GM19239 (cell line): ENCODE results near the gene EPHA2.

Experiments
- DNase-seq: peaks from one replicate; pipeline ENCODE4 v3.0.0; 2011; ENCODE audit warnings: low spot score; ENCODE audit not compliant: insufficient read length
- FAIRE-seq: peaks from 2 replicates; lab custom pipeline; 2011; peaks lifted over from hg19 to GRCh38; lab: Jason Lieb, UNC

The EPHA2 gene

DNA sequence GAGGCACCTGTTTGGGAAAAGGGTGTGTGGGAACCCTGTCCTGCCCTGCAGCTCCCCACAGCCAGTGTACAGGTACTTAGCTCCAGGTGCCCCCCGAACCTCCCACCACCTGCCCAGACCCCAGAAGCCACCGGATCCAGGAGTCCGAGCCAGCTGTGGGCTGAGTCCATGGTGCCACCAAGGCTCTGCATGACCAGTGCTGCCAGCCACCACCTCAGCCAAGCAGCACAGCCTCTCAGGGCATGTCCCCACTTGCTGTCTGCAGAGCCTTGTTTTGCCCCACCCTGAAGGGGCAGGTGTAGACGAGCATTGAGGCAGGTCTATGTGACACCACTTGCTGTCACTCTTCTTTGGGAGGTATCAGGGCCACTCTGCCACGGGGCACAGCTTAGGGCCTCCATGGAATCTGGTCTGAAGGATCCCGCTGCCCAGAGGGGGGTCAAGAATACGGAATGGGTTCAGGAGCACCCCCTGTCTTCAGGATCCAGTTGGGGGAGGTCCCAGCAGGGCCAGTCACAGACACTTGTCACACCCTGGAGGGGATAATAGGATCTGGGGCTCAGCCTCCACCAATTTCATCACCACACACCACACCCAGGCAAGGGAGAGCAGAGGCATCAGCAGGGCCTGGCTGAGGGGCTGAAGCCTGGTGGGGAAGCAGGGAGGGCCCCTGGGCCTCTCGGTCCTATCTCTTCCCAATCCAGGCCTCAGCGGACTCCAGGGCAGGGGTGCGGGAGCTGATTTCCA lies 28.9 kb upstream of the EPHA2 start:
- FAIRE-seq (no peak), DNase-seq (no peak)

DNA sequence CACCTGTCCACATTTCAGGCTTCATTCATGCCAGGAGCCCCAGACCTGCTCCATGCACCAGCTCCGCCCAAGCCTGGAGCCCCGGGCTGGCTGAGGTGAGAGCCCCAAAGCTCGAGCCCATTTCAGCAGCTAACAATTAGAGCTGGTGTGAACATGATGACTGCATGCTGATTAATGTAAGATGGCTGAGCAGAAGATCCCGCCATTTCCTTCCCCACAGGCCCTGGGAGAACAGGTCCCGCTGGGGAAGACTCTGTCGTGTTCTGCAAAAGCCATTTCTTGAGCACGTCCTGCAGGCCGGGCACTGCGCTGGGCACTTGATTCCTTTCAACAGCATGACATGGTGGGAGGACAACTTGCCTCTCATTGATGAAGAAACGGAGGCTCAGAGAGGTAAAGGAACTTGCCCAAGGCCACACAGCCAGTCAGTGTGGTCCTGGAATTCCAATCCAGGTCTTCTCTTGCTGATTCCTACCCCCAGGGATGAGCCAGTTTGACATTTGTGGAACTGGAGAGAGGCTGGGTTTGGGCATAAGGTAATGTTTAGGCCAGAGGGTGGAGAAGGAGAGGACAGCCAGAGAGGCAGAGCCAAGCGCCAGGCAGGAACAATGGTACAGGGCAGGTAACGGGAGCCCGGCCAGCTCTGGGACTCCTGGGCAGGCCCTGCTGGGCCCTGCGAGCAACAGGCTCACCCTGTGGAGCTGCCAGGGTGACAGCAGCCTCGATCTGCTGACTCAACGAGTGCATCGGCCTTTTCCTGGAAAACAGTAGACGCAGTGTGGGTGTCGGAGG lies 28.1 kb upstream of the EPHA2 start:
- DNase-seq (no peak), FAIRE-seq (no peak)

DNA sequence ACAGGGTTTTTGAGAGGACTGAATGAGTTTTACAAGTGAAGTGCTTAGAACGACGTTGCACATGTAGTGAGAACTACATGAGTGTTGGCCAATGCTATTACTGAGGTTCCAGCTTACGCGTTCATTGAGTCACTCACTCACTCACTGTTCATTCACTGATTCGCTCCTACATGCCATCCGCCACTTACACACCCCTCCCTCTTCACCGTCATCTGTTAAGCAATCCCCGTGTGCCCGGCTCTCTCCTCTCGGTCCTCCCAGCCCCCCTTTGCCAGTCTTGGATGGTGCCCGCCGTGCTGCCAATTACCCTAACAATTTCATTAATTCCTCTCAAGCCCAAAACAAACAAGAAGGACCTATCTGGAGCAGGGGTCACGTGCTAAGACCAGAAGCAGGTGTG lies 27.3 kb upstream of the EPHA2 start:
- DNase-seq: no peak
- FAIRE-seq: no peak

DNA sequence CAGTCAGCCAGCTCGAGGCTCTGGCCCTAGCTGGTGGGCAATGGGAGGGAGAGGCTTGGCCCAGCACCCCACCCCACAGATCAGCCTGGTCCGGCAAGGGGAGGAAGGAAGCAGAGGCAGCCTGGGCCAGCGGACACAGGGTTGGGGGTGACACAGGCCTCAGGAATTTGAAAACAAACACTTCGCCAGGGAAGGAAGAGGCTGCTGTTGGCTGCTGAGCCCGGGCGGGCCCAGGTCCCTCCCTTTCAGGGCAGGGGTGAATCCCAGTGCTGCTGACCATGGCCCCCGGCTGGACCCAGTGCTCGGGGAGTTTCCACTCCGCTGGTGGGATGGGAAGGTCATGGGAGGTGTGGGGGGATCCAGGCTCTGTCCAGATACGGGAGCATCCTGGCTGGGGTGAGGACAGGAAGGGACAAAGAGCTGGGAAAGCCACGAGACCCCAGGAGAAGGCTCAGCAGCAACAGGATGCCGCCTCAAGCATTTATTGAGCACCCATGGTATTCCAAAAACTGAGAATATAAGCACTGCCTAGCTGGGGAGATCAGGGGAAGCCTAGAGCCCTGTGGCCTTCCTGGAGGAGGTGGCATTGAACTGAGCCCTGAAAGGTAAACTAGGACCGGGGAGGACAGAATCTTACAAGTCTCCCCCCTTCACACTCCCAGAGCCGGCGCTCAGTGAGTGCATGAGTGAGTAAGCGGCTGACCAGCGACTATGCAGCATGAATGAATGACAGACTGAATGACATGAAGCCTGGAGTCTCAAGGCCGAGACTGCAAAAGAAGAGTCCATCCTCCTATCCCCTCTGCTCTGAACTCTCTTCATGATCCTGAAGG lies 26.2 kb upstream of the EPHA2 start:
- FAIRE-seq: no peak
- no peak for DNase-seq

DNA sequence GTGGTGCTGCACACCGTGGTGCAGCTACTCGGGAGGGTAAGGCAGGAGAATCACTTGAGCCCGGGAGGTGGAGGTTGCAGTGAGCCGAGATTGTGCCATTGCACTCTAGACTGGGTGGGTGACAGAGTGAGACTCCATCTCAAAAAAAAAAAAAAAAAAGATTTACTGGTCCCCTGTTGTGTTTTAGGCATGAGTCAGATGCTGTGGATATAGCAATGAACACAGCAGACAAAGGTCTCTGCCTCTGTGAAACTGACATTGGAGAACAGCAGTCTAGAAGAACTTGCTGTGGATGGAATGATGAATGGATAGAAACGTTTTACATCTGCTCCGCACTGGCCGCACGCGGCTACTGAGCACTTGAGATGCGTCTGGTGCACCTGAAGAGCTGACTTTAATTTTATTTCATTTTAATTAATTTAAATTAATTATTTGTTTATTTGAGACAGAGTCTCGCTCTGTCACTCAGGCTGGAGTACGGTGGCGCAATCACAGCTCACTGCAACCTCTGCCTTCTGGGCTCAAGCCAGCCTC lies 24.5 kb upstream of the EPHA2 start:
- DNase-seq: no peak
- FAIRE-seq: no peak

DNA sequence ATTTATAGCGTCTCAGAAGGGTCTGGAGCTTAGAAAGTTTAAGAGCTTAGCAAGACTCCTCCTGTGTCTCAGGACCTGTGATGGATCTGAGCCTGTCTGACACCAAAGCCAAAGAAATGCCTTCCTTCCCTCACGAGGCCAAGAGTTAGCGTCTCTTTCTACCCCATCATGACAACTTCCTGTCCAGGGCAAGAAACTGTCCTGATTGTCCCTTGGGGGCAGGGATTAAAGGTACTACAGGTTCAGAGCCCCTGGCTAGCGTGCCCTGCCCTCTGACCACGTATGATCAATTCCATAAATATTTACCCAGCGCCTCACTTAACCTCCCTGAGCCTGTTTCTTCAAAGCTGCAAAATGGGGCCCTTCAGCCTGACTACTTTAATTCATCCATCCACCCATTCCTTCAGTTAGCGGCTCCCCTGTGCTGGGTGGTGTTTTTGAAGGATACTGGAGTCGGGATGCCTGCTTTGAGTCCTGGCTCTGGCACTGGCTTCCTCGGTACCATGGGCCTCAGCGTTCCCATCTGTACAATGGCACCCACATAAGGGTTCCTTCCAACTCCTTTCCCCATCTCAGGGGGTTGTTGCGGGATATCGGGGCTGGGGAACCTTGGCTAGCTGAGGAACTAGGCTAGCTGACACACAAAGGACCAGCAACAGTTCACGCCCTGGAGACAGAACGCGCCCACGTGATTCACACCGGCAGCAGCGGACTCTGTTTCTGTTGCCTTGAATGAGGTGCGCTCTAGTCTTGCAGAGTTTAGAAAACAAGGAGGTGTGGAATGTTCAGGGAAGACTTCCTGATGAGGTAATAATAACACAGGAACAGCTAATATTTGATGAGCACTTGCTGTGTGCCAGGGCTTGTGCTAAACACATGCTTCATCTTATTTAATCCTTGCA lies 23.0 kb upstream of the EPHA2 start:
- DNase-seq (no peak), FAIRE-seq (no peak)

DNA sequence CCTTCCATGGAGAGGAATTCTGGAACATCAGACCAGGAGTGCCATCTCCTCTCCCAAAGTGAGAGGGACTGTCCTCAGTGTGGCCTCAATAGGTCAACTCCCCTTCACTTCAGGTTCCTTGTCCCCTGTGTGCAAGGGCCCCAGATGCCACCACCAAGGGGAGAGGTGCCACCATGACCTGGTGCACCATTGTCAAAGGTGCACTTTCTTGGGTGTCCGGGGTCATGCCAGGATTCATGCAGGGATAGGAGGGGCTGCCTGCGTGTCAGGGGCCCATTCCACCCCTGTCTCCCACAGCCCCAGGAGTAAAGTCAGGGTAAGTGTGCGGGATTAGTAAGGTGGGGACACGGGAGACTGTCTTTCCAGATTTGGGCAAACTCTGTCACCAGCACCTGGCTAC lies 21.4 kb upstream of the EPHA2 start:
- FAIRE-seq: no peak
- DNase-seq: no peak

DNA sequence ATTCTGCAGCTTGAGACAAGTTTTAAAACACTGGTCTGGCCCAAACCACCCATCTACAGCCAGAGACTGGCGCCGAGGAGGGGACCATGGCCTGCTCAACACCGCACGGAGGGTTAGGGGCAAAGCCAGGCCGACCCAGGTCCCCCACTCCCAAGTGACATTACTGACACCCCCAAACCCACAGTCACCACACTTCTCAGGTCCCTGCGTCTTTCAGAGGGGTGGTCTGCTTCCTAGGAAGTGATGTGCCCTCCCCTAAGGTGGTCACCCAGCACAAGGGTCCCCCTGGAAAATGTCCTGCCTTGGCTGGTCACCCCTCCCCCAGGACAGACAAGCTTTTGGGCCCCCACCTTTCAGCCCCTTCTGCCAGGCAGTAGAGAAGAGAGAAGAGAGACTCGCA lies 20.8 kb upstream of the EPHA2 start:
- FAIRE-seq: no peak

DNA sequence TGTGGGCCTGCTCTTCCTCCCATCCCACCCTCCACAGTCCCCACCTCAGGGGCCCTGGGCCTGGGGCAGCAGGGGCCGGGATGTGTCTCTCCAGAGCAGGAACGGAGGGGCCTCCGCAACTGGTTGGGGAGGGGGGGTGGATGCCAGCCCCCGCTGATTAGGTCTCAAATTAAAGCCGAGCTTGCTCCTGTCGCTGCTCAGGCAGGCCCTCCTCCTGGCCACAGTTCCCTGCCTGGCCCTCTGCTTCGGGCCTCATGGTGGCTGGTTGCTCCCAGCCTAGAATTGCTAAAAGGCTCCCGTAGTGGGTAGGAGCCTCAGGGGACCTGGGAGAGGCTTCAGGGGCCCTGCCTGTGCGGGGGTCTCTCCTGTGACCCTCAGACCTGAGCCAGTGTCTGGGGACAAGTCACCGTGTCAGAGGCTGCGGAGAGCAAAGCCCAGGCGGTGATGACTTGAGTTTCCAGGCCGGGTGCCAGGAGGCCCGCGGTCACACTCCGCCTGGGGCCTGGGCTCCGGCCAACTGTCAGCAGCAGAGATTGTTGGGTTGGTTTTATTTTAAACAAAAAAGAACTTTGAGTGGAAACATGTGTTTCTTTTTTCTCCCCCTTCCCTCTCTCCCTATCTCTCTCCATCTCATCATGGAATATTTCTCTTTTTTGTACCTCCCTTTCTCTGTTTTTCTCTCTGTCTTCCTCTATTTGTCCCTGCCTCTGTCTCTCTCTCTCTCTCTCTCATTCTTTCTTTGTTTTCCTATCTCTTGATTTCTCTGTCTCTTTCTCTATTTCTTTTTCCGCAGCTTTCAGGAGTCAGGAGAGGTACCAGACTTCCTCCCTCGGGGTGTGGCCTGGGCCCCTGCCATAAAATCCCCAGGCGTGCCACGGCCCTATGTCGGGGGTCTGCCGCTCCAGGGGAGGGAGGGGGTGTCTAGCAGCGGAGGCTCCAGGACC lies 20.0 kb upstream of the EPHA2 start:
- no peak for FAIRE-seq

More for the DNA sequence above, 20.8 kb upstream of the EPHA2 start:
- DNase-seq: no peak

DNA sequence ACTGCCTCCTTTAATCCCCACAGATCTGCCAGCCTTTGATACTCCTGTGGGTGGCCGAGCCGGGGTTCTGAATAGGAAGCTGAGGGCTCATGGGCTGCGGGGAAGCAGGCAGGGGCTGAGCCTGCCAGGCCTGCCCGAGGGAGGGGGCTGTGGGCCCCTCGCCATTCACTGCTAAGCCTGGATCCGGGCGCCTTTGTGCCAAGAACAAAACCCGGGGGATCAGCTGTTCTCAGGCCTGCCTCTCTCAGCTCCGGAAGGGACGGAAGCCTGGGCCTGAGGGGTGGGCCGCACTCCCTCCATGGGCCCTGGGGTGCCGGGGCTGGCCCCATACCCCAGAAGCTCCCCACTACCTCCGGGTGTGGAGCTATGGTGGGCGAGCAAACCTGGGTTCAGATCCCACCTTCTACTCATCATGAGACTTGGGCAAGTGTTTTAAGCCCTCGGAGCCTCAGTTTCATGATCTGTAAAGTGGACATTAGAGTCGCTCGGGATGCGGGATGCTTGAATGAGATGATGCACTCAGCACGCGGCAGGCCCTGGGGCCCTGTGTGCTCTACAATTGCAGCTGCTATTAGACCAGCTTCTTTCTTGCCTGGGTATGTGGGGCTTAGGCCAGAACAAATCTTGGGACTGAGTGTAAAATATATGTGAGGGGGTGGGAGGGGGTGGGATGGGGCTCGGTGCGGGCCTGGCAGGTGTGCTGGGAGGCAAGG lies 19.2 kb upstream of the EPHA2 start:
- DNase-seq (no peak), FAIRE-seq (no peak)

More for the DNA sequence above, 20.0 kb upstream of the EPHA2 start:
- DNase-seq: no peak

DNA sequence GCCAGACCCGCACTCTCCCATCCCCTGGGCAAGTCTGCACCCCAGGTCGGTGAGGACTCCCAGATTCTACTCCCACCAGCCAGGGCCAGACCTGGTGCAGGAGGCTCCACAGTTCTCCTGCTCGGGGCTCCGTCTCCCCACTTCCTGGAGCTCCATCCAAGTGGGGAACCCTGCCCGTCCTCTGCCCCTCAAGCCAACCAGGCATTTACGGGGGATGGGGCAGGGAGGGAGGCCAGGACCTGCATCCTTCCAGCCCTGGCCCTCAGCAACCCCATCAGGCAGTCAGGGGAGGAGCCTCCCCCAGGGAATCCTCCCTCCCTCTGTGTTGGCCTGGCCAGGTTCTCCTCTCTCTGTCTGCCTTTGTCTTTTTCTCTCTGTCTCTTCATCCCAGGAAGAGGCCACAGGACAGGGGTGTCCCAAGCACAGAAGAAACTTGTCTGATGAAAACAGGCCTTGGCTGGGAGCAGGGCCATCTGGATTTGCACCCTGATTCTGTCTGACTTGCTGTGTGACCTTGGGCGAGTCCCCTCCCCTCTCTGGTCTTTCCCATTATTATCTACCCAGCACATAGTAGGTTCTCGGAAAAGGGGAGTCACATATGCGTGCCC lies 18.5 kb upstream of the EPHA2 start:
- FAIRE-seq: no peak
- no peak for DNase-seq

DNA sequence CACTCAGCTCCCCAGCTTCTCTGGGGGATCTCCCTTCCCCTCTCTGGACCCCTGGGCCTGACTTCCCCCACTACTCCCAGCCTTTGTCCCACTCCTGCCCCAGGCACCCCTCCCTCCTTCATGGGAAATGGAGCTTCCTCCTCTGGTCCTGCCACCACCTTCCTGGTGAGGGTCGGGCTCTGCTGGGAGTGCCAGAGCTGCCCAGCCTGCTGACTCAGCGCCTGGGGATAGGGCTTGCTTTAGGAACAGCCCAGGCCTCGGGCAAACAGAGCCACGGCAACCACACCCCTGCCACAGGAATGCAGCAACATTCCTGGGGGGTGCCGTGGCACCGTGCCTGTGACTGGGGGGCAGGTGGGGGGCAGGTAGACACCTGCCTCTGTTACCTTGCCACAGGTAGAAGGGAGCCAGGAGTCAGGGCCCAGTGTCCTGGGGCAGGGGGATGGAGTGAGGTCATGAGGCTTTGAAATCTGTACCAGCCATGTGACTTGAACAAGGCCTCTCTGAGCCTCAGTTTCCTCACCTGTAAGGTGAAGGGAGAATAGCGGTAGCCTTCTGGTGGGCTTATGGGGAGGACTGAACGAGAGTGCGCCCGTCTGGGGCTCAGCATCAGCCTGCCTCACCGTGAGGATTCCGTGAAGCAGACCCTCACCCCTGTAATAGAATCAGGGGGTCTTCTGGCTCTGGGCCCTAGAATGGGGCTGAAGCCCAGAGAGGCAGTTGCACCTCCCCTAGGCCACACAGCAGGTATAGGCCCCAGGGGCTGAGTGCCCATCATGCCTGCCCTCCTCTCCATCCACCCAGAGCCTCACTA lies 17.8 kb upstream of the EPHA2 start:
- DNase-seq (no peak), FAIRE-seq (no peak)

DNA sequence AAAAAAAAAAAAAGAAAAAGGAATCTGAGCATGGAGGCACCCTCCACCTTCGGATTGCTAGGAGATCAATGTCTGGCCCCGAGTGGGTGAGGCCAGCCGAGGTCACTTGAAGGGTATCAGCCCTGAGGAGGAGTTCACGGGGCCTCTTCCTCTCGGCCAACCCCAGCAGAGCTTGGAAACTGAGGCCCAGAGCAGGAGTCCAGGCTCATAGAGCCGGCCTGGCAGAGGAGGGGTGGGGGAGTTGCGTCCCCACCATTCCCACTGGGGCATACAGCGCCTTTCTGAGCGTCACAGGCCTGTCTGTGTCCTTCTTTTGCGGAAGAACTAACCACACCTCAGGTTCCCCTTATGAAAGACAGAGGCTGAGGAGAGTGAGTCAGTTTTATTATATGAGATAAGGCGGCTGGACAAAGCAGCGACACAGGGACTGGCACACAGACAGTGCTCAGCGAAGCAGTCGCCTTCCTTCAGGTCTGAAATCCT lies 17.1 kb upstream of the EPHA2 start:
- no peak for DNase-seq

DNA sequence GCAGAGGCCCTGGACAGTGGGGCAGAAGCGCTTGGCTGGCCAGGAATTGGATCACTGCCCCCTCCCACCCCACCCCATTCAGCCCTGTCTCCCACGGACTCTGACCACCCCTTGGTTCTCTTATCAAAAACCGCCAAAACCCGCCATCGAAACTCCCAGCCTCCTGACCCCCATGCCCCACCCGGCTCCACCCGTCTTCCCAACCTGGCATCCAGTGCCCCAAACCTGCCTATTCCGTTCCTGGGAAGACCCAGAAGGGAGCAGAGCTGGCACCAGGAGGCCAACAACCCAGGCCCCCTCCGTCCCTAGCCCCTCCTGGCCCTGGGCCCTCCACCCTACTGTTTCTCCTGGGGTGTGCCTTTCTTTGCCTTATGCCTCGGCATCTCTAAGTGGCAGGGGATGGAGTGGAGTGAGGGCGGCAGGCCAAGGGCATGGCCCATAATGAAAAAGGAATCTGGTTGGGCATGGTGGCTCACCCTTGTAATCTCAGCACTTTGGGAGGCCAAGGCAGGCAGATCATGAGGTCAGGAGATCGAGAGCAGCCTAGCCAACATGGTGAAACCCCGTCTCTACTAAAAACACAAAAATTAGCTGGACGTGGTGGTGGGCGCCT lies 16.5 kb upstream of the EPHA2 start:
- FAIRE-seq (no peak), DNase-seq (no peak)

More for the DNA sequence above, 17.1 kb upstream of the EPHA2 start:
- FAIRE-seq: no peak

DNA sequence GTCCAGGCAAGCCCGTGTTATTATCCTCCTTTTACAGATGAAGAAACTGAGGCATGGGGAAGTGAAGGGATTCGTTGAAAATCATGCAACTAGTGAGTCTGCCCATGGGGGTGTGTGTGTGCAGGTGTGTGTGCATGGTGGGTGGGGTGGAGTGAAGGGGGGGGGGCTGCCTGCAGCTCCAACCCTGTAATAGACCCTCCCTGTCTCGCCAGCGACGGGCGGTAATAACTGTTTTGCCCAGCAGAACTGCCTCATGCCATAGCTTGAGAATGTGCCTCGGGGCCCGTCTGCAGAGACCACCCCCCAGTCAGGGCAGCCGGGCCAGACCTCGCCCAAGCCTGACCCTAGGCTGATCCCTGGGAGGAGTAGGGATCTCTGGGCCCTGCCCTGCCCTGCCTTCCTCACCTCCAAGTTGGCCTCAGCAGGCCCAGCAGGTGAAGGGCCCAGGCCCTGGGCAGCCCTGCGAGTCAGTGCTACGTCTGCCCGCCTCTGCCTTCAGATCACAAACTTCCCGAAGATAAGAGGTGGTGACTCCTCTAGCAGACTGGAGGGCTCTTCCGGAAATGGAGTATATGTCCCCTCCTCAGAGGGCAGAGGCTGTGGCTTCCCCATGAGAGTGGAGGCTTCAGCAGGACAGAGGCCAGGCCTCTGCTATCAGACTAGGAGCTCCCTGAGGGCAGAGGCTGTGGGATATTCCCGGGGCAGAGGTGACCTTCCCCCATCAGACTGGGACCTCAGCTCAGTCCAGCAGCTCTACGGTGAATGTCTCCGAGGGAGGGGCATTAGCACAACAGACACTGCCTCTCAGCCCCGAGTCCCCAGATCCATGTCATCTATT lies 15.7 kb upstream of the EPHA2 start:
- FAIRE-seq (no peak), DNase-seq (no peak)
